Smooth muscle cell (in vitro differentiated cells): Measurements from ENCODE around the gene ERBB4. TPM values are rescaled to one million over a fixed set of nuclear protein-coding genes. Genes with fewer than 3 reads are reported as not detected.

Experiments
- DNase-seq: peaks from one replicate; lab custom pipeline; 2025; ENCODE audit not compliant: unreplicated experiment; lab: John Stamatoyannopoulos, UW
- H2AFZ ChIP-seq: fragments of 200-600 bp; sonication (generic); 2 replicates; pipeline ENCODE4 v1.6.0; 2016; ENCODE audit warnings: antibody characterized with exemption, low read depth, mild to moderate bottlenecking
- H3F3A ChIP-seq: fragments of 200-600 bp; sonication (generic); 2 replicates; pipeline ENCODE4 v1.6.0; 2017; ENCODE audit warnings: antibody characterized with exemption, low read depth
- H3K27ac ChIP-seq: fragments of 200-600 bp; sonication (generic); 2 replicates; pipeline ENCODE4 v1.5.1; 2016; ENCODE audit warnings: low read depth, mild to moderate bottlenecking
- H3K27me3 ChIP-seq: fragments of 200-600 bp; sonication (generic); 2 replicates; pipeline ENCODE4 v1.6.1; 2016; ENCODE audit warnings: low read depth, mild to moderate bottlenecking
- H3K36me3 ChIP-seq: fragments of 200-600 bp; sonication (generic); 2 replicates; pipeline ENCODE4 v1.5.1; 2016; ENCODE audit warnings: low read depth
- H3K4me1 ChIP-seq: fragments of 200-600 bp; sonication (generic); 2 replicates; pipeline ENCODE4 v1.5.1; 2016; ENCODE audit warnings: low read depth
- H3K4me2 ChIP-seq: fragments of 200-600 bp; sonication (generic); 2 replicates; pipeline ENCODE4 v1.6.0; 2016; ENCODE audit warnings: mild to moderate bottlenecking
- H3K4me3 ChIP-seq: fragments of 200-600 bp; sonication (generic); 2 replicates; pipeline ENCODE4 v1.5.1; 2016; ENCODE audit warnings: mild to moderate bottlenecking
- H3K79me2 ChIP-seq: fragments of 200-600 bp; sonication (generic); 2 replicates; pipeline ENCODE4 v1.6.0; 2016; ENCODE audit warnings: low read depth, mild to moderate bottlenecking
- H3K9ac ChIP-seq: fragments of 200-600 bp; sonication (generic); 2 replicates; pipeline ENCODE4 v1.6.0; 2016; ENCODE audit warnings: low read depth
- H3K9me3 ChIP-seq: fragments of 200-600 bp; sonication (generic); replicated peaks from 2 replicates; pipeline ENCODE4 v1.5.1; 2016; ENCODE audit warnings: low read depth
- H4K20me1 ChIP-seq: fragments of 200-600 bp; sonication (generic); 2 replicates; pipeline ENCODE4 v1.6.0; 2016; ENCODE audit warnings: low read depth
- CTCF ChIP-seq: fragments of 200-600 bp; sonication (generic); IDR thresholded peaks from 2 replicates; pipeline ENCODE4 v1.5.1; 2017; ENCODE audit warnings: borderline replicate concordance, mild to moderate bottlenecking, antibody characterized with exemption; ENCODE audit not compliant: insufficient read depth, poor library complexity, severe bottlenecking
- WGBS: methylation state at CpG from one replicate; pipeline ENCODE4 v1.1.7; 2016; ENCODE audit warnings: low lambda C conversion rate; 5-methylcytosine and 5-hydroxymethylcytosine counted together
- polyA plus RNA-seq: library from polyadenylated mRNA; unstranded; fragments of >200 nt; fragmentation: Nextera tagmentation; extraction: Ambion mirVana; gene quantifications from 2 replicates; pipeline ENCODE4 v1.2.1, GENCODE V29; 2016
- total RNA-seq: library from RNA; depleted of rRNA; stranded (reverse); fragments of >200 nt; gene quantifications from 2 replicates; pipeline ENCODE4 v1.2.3, GENCODE V29; 2014

Gene ERBB4
- total and polyA plus RNA-seq, 2 experiments from 2014 or later, result 0.67 TPM; not detected in 1

- WGBS, result 95% methylated on average over 8 of the region's 8 CpGs
- TF ChIP-seq CTCF, result no peak
Observed at GRCh38 chr2:211755187-211755586, 783.4 kb downstream of the ERBB4 start.

GRCh38 chr2:211751848-211752247 lies 786.8 kb downstream of the ERBB4 start:
- Histone ChIP-seq H3K36me3 (no peaks in the 10 kb centered on the region), H3K9me3 (no peaks in the 10 kb centered on the region), H3K4me3 (no peak overlapping the region), H3K9ac (no peak overlapping the region), H3K27ac (no peak overlapping the region), H3K4me1 (no peaks in the 10 kb centered on the region), H3K79me2 (no peaks in the 10 kb centered on the region), H3F3A (no peaks in the 10 kb centered on the region), H2AFZ (no peak overlapping the region), H4K20me1 (no peaks in the 10 kb centered on the region), H3K27me3 (no peaks in the 10 kb centered on the region), H3K4me2 (no peak overlapping the region)
- no peak for DNase-seq
- TF ChIP-seq CTCF, result no peak
- 84% methylated on average over 3 of the region's 3 CpGs for WGBS

More at GRCh38 chr2:211755187-211755586, 783.4 kb downstream of the ERBB4 start:
- H3K36me3 ChIP-seq, result no peaks in the 10 kb centered on the region
- H3K4me3 ChIP-seq, result no peak overlapping the region
- no peaks in the 10 kb centered on the region for H4K20me1 ChIP-seq
- H3K4me1 ChIP-seq, result no peaks in the 10 kb centered on the region
- H3K79me2 ChIP-seq, result no peaks in the 10 kb centered on the region
- H2AFZ ChIP-seq, result no peak overlapping the region
- H3K9me3 ChIP-seq, result no peaks in the 10 kb centered on the region
- no peaks in the 10 kb centered on the region for H3K27me3 ChIP-seq
- H3K9ac ChIP-seq, result no peak overlapping the region
- H3K4me2 ChIP-seq, result no peak overlapping the region
- H3F3A ChIP-seq, result no peaks in the 10 kb centered on the region
- no peak for DNase-seq
- H3K27ac ChIP-seq, result no peak overlapping the region

- Histone ChIP-seq H3K36me3 (no peaks in the 10 kb centered on the region), H3K27me3 (no peaks in the 10 kb centered on the region), H2AFZ (no peak overlapping the region), H3K4me2 (no peak overlapping the region), H3K9me3 (no peaks in the 10 kb centered on the region), H4K20me1 (no peaks in the 10 kb centered on the region), H3K4me1 (peaks cover 16% of the 10 kb centered on the region), H3K4me3 (no peak overlapping the region), H3F3A (peaks cover 4% of the 10 kb centered on the region), H3K9ac (no peak overlapping the region), H3K79me2 (no peaks in the 10 kb centered on the region), H3K27ac (no peak overlapping the region)
- TF ChIP-seq CTCF, result no peak
- whole genome bisulfite sequencing, result 100% methylated on average over 1 of the region's 1 CpG
- no peak for DNase-seq
Observed at GRCh38 chr2:211748339-211748738, 790.3 kb downstream of the ERBB4 start.

GRCh38 chr2:211745295-211746097 lies 793.1 kb downstream of the ERBB4 start:
- Histone ChIP-seq H3K4me2 (no peak overlapping the region), H3K79me2 (no peaks in the 10 kb centered on the region), H3K27ac (no peak overlapping the region), H3K36me3 (no peaks in the 10 kb centered on the region), H3K4me1 (peaks cover 37% of the 10 kb centered on the region), H4K20me1 (no peaks in the 10 kb centered on the region), H3K27me3 (no peaks in the 10 kb centered on the region), H3K9me3 (no peaks in the 10 kb centered on the region), H3F3A (peaks cover 4% of the 10 kb centered on the region), H2AFZ (no peak overlapping the region), H3K4me3 (no peak overlapping the region), H3K9ac (no peak overlapping the region)
- TF ChIP-seq CTCF, result peak; percentile 91
- 52% methylated on average over 4 of the region's 4 CpGs for WGBS
- DNase-seq, result no peak
